SK-N-MC (cell line): ENCODE measurements around the gene PRKCB.

Experiments
- EZH2 ChIP-seq: fragments of 200-600 bp; sonication (generic); IDR thresholded peaks from one replicate; pipeline ENCODE4 v1.6.1; 2017; ENCODE audit warnings: antibody characterized with exemption
- POLR2AphosphoS5 ChIP-seq: IDR thresholded peaks from 2 replicates; pipeline ENCODE4 v1.6.1; 2012; ENCODE audit warnings: mild to moderate bottlenecking, low read depth, low read length, borderline replicate concordance

GRCh38 chr16:24005577-24005976 is 169.8 kb downstream of the PRKCB start:
- TF ChIP-seq EZH2: no peak
- TF ChIP-seq POLR2AphosphoS5: no peak
